Measurements from ENCODE around the gene TSPAN18. TPM values are rescaled to one million over a fixed set of nuclear protein-coding genes. Genes with fewer than 3 reads are reported as not detected.
A peak's percentile ranks its signal among the peaks of the same experiment; 100 is the strongest.

TSPAN18 gene
- total and polyA plus RNA-seq, 2 of the 8 experiments (the other 6 are each of a cell fraction or from before 2014, with no cell fraction given), result 5.2 to 10.2 TPM

DNA sequence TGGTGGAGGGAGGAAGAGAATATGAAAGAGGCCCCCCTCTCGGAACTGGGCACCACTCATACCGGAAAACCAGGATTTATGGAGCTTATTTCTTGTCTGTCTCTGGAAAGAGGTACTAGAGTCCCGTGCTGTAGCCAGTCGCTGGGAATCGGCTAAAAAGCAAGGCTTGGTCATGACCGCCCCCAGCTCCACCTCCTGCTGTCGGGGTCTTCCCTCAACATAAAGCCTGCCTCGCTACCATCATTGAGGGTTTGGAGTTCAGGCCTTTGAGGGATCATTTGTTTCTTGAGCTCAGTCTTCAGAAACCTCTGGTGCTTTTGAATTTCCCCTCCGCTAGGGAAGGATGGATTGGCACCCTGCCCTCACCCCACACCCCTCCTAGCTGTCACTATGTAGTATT lies 97.1 kb downstream of the TSPAN18 start:
- no peak overlapping the region for H3K4ac ChIP-seq (replicated peaks; ENCODE audit: insufficient read length, low read depth, low read length)
- peak overlapping the region; percentile 18 for H2BK120ac ChIP-seq (replicated peaks; ENCODE audit: low read depth, low read length)
- H3K4me3 ChIP-seq (ENCODE audit: extremely low read depth in 1 of 4, insufficient read depth in 2 of 4, low read depth in 3 of 4, low read length in 4 of 4), result peak overlapping the region in 2 of 4 experiments; percentile 1 to 31; a peak in 2 of 8 replicates
- H4K91ac ChIP-seq (replicated peaks; ENCODE audit: insufficient read length, low read length), result peak overlapping the region; percentile 29
- peak overlapping the region; percentile 88; the same call in 1 of the 2 replicates for H2BK5ac ChIP-seq (ENCODE audit: low read depth, low read length)
- peak overlapping the region; percentile 58 to 69 for H3K4me2 ChIP-seq (ENCODE audit: insufficient read depth in 1 of 2, low read depth in 2 of 2, low read length in 2 of 2)
- H4K20me1 ChIP-seq (replicated peaks in 1 of 2; ENCODE audit: control insufficient read depth in 1 of 2, insufficient read depth in 2 of 2, low read length in 2 of 2), result peaks cover 0 to 1% of the 10 kb centered on the region in 2 experiments
- no peak overlapping the region for H3K14ac ChIP-seq (ENCODE audit: insufficient read length)
- TF ChIP-seq POLR2AphosphoS5 (IDR thresholded peaks at IDR 0.05; ENCODE audit: low read depth, low read length) (no peak), RXRA (IDR thresholded peaks at IDR 0.05; ENCODE audit: insufficient read depth, low read depth, low read length) (no peak)
- no peak overlapping the region for H4K8ac ChIP-seq (ENCODE audit: extremely low read depth, insufficient read depth, low read length)
- H3K36me3 ChIP-seq (ENCODE audit: control insufficient read depth in 2 of 4, insufficient read depth in 4 of 4, low read length in 3 of 4), result no peaks in the 10 kb centered on the region
- H3K4me1 ChIP-seq (replicated peaks in 1 of 4; ENCODE audit: control insufficient read depth in 3 of 4, insufficient read depth in 4 of 4, low read length in 3 of 4), result peaks cover 11 to 32% (median 21%) of the 10 kb centered on the region in 4 experiments
- no peak overlapping the region for H3K56ac ChIP-seq (replicated peaks; ENCODE audit: insufficient read length, low read depth, low read length)
- H3K9ac ChIP-seq (replicated peaks in 1 of 4; ENCODE audit: extremely low read depth in 1 of 4, low read depth in 3 of 4, low read length in 3 of 4), result no peak overlapping the region
- no peak overlapping the region for H3K23ac ChIP-seq (ENCODE audit: insufficient read length)
- H2BK20ac ChIP-seq (ENCODE audit: low read length), result 0 out of 2 replicates have a peak overlapping the region, but pooled peaks have one; percentile 1
- H4K5ac ChIP-seq (ENCODE audit: insufficient read length, low read depth, low read length), result no peak overlapping the region
- no peaks in the 10 kb centered on the region for H3K9me3 ChIP-seq (ENCODE audit: insufficient read depth in 2 of 2, low read depth in 1 of 2, low read length in 1 of 2)
- no peak overlapping the region for H2AFZ ChIP-seq (ENCODE audit: low read length)
- H3K23me2 ChIP-seq (ENCODE audit: low read depth, low read length), result no peaks in the 10 kb centered on the region; the same call in none of the 2 replicates
- peak overlapping the region; percentile 68; the same call in 1 of the 2 replicates for H2BK12ac ChIP-seq (ENCODE audit: low read depth, low read length)
- no peak overlapping the region for H3K27ac ChIP-seq (ENCODE audit: low read depth, low read length)
- H3K79me2 ChIP-seq (ENCODE audit: control insufficient read depth in 1 of 2, insufficient read depth in 2 of 2, low read length in 2 of 2), result no peaks in the 10 kb centered on the region
- no peak overlapping the region for H2AK5ac ChIP-seq (ENCODE audit: low read depth, low read length)
- H3K27me3 ChIP-seq (replicated peaks in 1 of 4; ENCODE audit: control insufficient read depth in 3 of 4, extremely low read depth in 1 of 4, insufficient read depth in 3 of 4, low read length in 3 of 4), result peaks cover 0 to 26% (median 10%) of the 10 kb centered on the region in 4 experiments; a peak in 5 of 7 replicates
- no peak overlapping the region for H2BK15ac ChIP-seq (ENCODE audit: low read length)
- no peak for FAIRE-seq
- CTCF ChIA-PET (ENCODE audit: partially characterized antibody), result interaction anchor here (0.7 to 7.6 kb wide), 35 partner anchors 9 to 224 kb away, joined by 3 to 49 read pairs (median 4); no protein-coding TSS in a partner anchor
- 37% methylated on average over 9 of the region's 9 CpGs; no CpG with 5 or more reads in 1 of the 2 experiments for WGBS, 2 experiments (ENCODE audit: extremely low coverage in 1 of 2, insufficient coverage in 1 of 2, insufficient read length in 1 of 2, insufficient replicate concordance in 2 of 2, low coverage in 1 of 2, low lambda C conversion rate in 2 of 2, missing lambda C conversion rate in 1 of 2)
- H3K79me1 ChIP-seq (ENCODE audit: low read depth, low read length), result no peaks in the 10 kb centered on the region
- DNase-seq (ENCODE audit: low read depth in 1 of 2, low spot score in 2 of 2), result peak; percentile 21 to 51
- H3K18ac ChIP-seq (ENCODE audit: extremely low read depth, low read length), result peak overlapping the region; percentile 11
- POLR2A ChIA-PET (ENCODE audit: partially characterized antibody), result interaction anchor here (0.6 to 2.3 kb wide), 7 partner anchors 10 to 83 kb away, joined by 3 to 8 read pairs (median 6); no protein-coding TSS in a partner anchor
